Kidney (tissue), 14 donors: Measurements from ENCODE around the gene TMED9. TPM values are rescaled to one million over a fixed set of nuclear protein-coding genes. Genes with fewer than 3 reads are reported as not detected.

ENCODE experiments used
- DNase-seq, 5 donors: peaks; one replicate each; pipeline ENCODE4 v3.0.0-alpha.2; 2013 to 2020
- FAIRE-seq: peaks from 2 replicates; lab custom pipeline; 2012; peaks lifted over from hg19 to GRCh38; lab: Jason Lieb, UNC
- H3K27ac ChIP-seq, 2 donors: one replicate each; pipeline ENCODE4 v1.7.0; 2013; ENCODE audit warnings: low read depth in 2 of 2, low read length in 2 of 2, inconsistent platforms in 1 of 2
- H3K27me3 ChIP-seq: one replicate; pipeline ENCODE4 v1.7.1; 2013; ENCODE audit warnings: low read length, inconsistent platforms; ENCODE audit not compliant: control insufficient read depth, insufficient read depth
- H3K36me3 ChIP-seq, 3 donors: one replicate each; pipeline versions ENCODE4 v1.7.0 to v1.7.1; 2013; ENCODE audit warnings: low read length in 3 of 3, control low read depth in 1 of 3, inconsistent platforms in 1 of 3; ENCODE audit not compliant: insufficient read depth in 3 of 3, control insufficient read depth in 2 of 3
- H3K4me1 ChIP-seq, 3 donors: one replicate each; pipeline versions ENCODE4 v1.7.0 to v1.7.1; 2013; ENCODE audit warnings: low read length in 3 of 3, inconsistent platforms in 1 of 3, low read depth in 1 of 3; ENCODE audit not compliant: control insufficient read depth in 2 of 3, insufficient read depth in 2 of 3
- H3K4me3 ChIP-seq, 3 donors: one replicate each; pipeline versions ENCODE4 v1.7.0 to v1.8.1; 2013; ENCODE audit warnings: low read length in 3 of 3, control low read depth in 1 of 3, inconsistent platforms in 1 of 3
- H3K9ac ChIP-seq, 3 donors: one replicate each; pipeline versions ENCODE4 v1.7.0 to v1.7.1; 2013; ENCODE audit warnings: low read length in 3 of 3, control low read depth in 1 of 3, inconsistent platforms in 1 of 3
- H3K9me3 ChIP-seq, 3 donors: one replicate each; pipeline versions ENCODE4 v1.7.0 to v1.7.1; 2013; ENCODE audit warnings: low read length in 3 of 3, control low read depth in 1 of 3, inconsistent platforms in 1 of 3; ENCODE audit not compliant: control insufficient read depth in 2 of 3, insufficient read depth in 1 of 3
- CTCF ChIP-seq: IDR thresholded peaks from 3 replicates; pipeline ENCODE4 v1.5.1; 2012; ENCODE audit warnings: mild to moderate bottlenecking, moderate library complexity, borderline replicate concordance; ENCODE audit not compliant: insufficient read depth; ENCODE audit errors: extremely low read depth
- intact Hi-C: fragments of 100-400 bp; cut with DNase I; formaldehyde crosslinking; loops from one replicate; pipeline ENCODE4 v1.11.1; 2022
- polyA plus RNA-seq: library from polyadenylated mRNA; stranded (reverse); fragments of 350-450 nt; fragmentation: Illumina TruSeq; extraction: RNeasy Lipid Tissue Mini Kit (QIAGEN cat#74804); gene quantifications from one replicate; pipeline ENCODE4 v1.2.3, GENCODE V29; 2014; ENCODE audit warnings: low read depth, low replicate concordance; ENCODE audit not compliant: insufficient read depth
- total RNA-seq: library from RNA; stranded (reverse); fragmentation: NEBNext Ultra II Directional; extraction: Animal tissue kit (Norgen Biotek cat#: 25700); gene quantifications from one replicate; pipeline ENCODE4 v1.2.1, GENCODE V29; 2021
- donor health status: control.
- donor health status: control.
- donor health status: control.
- donor health status: control.
- donor health status: control.
- donor health status: DM: yes; HTN: yes; CAD: no.
- donor health status: Normal renal cell carcinoma (clear cell type).

Gene TMED9
- total and polyA plus RNA-seq, 2 donors from 2014 or later: 168 to 214 TPM

GRCh38 chr5:177576169-177576568 lies 15.8 kb upstream of the TMED9 start:
- Histone ChIP-seq H3K9ac (no peak overlapping the region), H3K9me3 (no peaks in the 10 kb centered on the region), H3K27me3 (no peaks in the 10 kb centered on the region), H3K27ac (no peak overlapping the region), H3K4me3 (no peak overlapping the region), H3K4me1 (no peaks in the 10 kb centered on the region), H3K36me3 (no peaks in the 10 kb centered on the region)
- intact Hi-C loops: no loop called here
- FAIRE-seq (no peak), DNase-seq (no peak)
- no peak for TF ChIP-seq CTCF

GRCh38 chr5:177578316-177578715 lies 13.7 kb upstream of the TMED9 start:
- no peaks in the 10 kb centered on the region for H3K4me1 ChIP-seq
- FAIRE-seq (no peak), DNase-seq (no peak)
- H3K27ac ChIP-seq: no peak overlapping the region
- H3K9me3 ChIP-seq: no peaks in the 10 kb centered on the region
- no peak for TF ChIP-seq CTCF
- H3K27me3 ChIP-seq: no peaks in the 10 kb centered on the region
- intact Hi-C loops: no loop called here
- no peak overlapping the region for H3K4me3 ChIP-seq
- H3K36me3 ChIP-seq: no peaks in the 10 kb centered on the region
- no peak overlapping the region for H3K9ac ChIP-seq

GRCh38 chr5:177588413-177588909 lies 3.5 kb upstream of the TMED9 start:
- no peak for TF ChIP-seq CTCF
- no peak for FAIRE-seq
- Histone ChIP-seq H3K9me3 (no peaks in the 10 kb centered on the region), H3K4me1 (no peaks in the 10 kb centered on the region), H3K4me3 (no peak overlapping the region), H3K9ac (no peak overlapping the region), H3K27me3 (no peaks in the 10 kb centered on the region), H3K27ac (no peak overlapping the region), H3K36me3 (peaks cover 0 to 1% (median 0%) of the 10 kb centered on the region in 3 donors)
- intact Hi-C loops: no loop called here
- peak in 3 of 5 donors; percentile 23 to 61 (median 34) for DNase-seq

GRCh38 chr5:177590406-177590805 lies 1.6 kb upstream of the TMED9 start:
- DNase-seq: no peak
- intact Hi-C loops: no loop called here
- TF ChIP-seq CTCF: no peak
- Histone ChIP-seq H3K4me3 (no peak overlapping the region), H3K9ac (no peak overlapping the region), H3K36me3 (peaks cover 0 to 21% (median 14%) of the 10 kb centered on the region in 3 donors), H3K9me3 (no peaks in the 10 kb centered on the region), H3K27me3 (no peaks in the 10 kb centered on the region), H3K4me1 (peaks cover 0 to 6% (median 0%) of the 10 kb centered on the region in 3 donors), H3K27ac (no peak overlapping the region)
- no peak for FAIRE-seq
